Kidney (tissue), 14 donors: ENCODE results near the gene LMNTD2. TPM values are rescaled to one million over a fixed set of nuclear protein-coding genes. Genes with fewer than 3 reads are reported as not detected.

Source experiments
- DNase-seq, 5 donors: peaks; one replicate each; pipeline ENCODE4 v3.0.0-alpha.2; 2013 to 2020
- FAIRE-seq: peaks from 2 replicates; lab custom pipeline; 2012; peaks lifted over from hg19 to GRCh38; lab: Jason Lieb, UNC
- H3K27ac ChIP-seq, 2 donors: one replicate each; pipeline ENCODE4 v1.7.0; 2013; ENCODE audit warnings: low read depth in 2 of 2, low read length in 2 of 2, inconsistent platforms in 1 of 2
- H3K27me3 ChIP-seq: one replicate; pipeline ENCODE4 v1.7.1; 2013; ENCODE audit warnings: low read length, inconsistent platforms; ENCODE audit not compliant: control insufficient read depth, insufficient read depth
- H3K36me3 ChIP-seq, 3 donors: one replicate each; pipeline versions ENCODE4 v1.7.0 to v1.7.1; 2013; ENCODE audit warnings: low read length in 3 of 3, control low read depth in 1 of 3, inconsistent platforms in 1 of 3; ENCODE audit not compliant: insufficient read depth in 3 of 3, control insufficient read depth in 2 of 3
- H3K4me1 ChIP-seq, 3 donors: one replicate each; pipeline versions ENCODE4 v1.7.0 to v1.7.1; 2013; ENCODE audit warnings: low read length in 3 of 3, inconsistent platforms in 1 of 3, low read depth in 1 of 3; ENCODE audit not compliant: control insufficient read depth in 2 of 3, insufficient read depth in 2 of 3
- H3K4me3 ChIP-seq, 3 donors: one replicate each; pipeline versions ENCODE4 v1.7.0 to v1.8.1; 2013; ENCODE audit warnings: low read length in 3 of 3, control low read depth in 1 of 3, inconsistent platforms in 1 of 3
- H3K9ac ChIP-seq, 3 donors: one replicate each; pipeline versions ENCODE4 v1.7.0 to v1.7.1; 2013; ENCODE audit warnings: low read length in 3 of 3, control low read depth in 1 of 3, inconsistent platforms in 1 of 3
- H3K9me3 ChIP-seq, 3 donors: one replicate each; pipeline versions ENCODE4 v1.7.0 to v1.7.1; 2013; ENCODE audit warnings: low read length in 3 of 3, control low read depth in 1 of 3, inconsistent platforms in 1 of 3; ENCODE audit not compliant: control insufficient read depth in 2 of 3, insufficient read depth in 1 of 3
- intact Hi-C: fragments of 100-400 bp; cut with DNase I; formaldehyde crosslinking; loops from one replicate; pipeline ENCODE4 v1.11.1; 2022
- polyA plus RNA-seq: library from polyadenylated mRNA; stranded (reverse); fragments of 350-450 nt; fragmentation: Illumina TruSeq; extraction: RNeasy Lipid Tissue Mini Kit (QIAGEN cat#74804); gene quantifications from one replicate; pipeline ENCODE4 v1.2.3, GENCODE V29; 2014; ENCODE audit warnings: low read depth, low replicate concordance; ENCODE audit not compliant: insufficient read depth
- total RNA-seq: library from RNA; stranded (reverse); fragmentation: NEBNext Ultra II Directional; extraction: Animal tissue kit (Norgen Biotek cat#: 25700); gene quantifications from one replicate; pipeline ENCODE4 v1.2.1, GENCODE V29; 2021
- TF ChIP-seq, protein P1 (sequence below): IDR thresholded peaks from 3 replicates; pipeline ENCODE4 v1.5.1; 2012; ENCODE audit warnings: mild to moderate bottlenecking, moderate library complexity, borderline replicate concordance; ENCODE audit not compliant: insufficient read depth; ENCODE audit errors: extremely low read depth
- donor health status: control.
- donor health status: control.
- donor health status: control.
- donor health status: control.
- donor health status: control.
- donor health status: DM: yes; HTN: yes; CAD: no.
- donor health status: Normal renal cell carcinoma (clear cell type).

The LMNTD2 gene
- total and polyA plus RNA-seq, 2 donors from 2014 or later = 6.2 to 8.0 TPM

- H3K27ac ChIP-seq = no peak overlapping the region
- peaks cover 2 to 55% (median 27%) of the 10 kb centered on the region in 3 donors for H3K36me3 ChIP-seq
- peak in 1 of 5 donors; percentile 74 for DNase-seq
- peaks cover 0 to 2% (median 0%) of the 10 kb centered on the region in 3 donors for H3K4me1 ChIP-seq
- H3K4me3 ChIP-seq = no peak overlapping the region
- no peaks in the 10 kb centered on the region for H3K27me3 ChIP-seq
- no peak overlapping the region for H3K9ac ChIP-seq
- no peaks in the 10 kb centered on the region for H3K9me3 ChIP-seq
- no peak for FAIRE-seq
- TF ChIP-seq, protein P1, sequence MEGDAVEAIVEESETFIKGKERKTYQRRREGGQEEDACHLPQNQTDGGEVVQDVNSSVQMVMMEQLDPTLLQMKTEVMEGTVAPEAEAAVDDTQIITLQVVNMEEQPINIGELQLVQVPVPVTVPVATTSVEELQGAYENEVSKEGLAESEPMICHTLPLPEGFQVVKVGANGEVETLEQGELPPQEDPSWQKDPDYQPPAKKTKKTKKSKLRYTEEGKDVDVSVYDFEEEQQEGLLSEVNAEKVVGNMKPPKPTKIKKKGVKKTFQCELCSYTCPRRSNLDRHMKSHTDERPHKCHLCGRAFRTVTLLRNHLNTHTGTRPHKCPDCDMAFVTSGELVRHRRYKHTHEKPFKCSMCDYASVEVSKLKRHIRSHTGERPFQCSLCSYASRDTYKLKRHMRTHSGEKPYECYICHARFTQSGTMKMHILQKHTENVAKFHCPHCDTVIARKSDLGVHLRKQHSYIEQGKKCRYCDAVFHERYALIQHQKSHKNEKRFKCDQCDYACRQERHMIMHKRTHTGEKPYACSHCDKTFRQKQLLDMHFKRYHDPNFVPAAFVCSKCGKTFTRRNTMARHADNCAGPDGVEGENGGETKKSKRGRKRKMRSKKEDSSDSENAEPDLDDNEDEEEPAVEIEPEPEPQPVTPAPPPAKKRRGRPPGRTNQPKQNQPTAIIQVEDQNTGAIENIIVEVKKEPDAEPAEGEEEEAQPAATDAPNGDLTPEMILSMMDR = no peak
- intact Hi-C loops = no loop called here
Measured at GRCh38 chr11:606245-606644, 45.7 kb upstream of the LMNTD2 start.

GRCh38 chr11:605286-606129 lies 45.0 kb upstream of the LMNTD2 start:
- H3K36me3 ChIP-seq = peaks cover 2 to 48% (median 21%) of the 10 kb centered on the region in 3 donors
- no peak overlapping the region for H3K27ac ChIP-seq
- intact Hi-C loops = no loop called here

DNA sequence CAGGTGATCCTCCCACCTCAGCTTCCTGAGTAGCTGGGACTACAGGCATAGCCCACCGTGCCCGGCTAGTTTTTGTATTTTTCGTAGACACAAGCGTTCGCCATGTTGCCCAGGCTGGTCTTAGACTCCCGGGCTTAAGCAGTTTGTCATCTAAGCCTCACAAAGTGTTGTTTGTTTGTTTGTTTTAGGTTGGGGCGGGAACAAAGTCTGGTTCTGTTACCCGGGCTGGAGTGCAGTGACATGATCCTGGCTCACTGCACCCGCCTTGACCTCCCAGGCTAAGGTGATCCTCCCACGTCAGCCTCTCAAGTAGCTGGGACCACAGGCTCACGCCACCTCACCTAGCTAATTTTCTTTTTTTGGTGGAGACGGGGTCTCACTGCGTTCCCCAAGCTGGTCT lies 42.6 kb upstream of the LMNTD2 start:
- peaks cover 2 to 51% (median 25%) of the 10 kb centered on the region in 3 donors for H3K36me3 ChIP-seq
- peaks cover 0 to 2% (median 0%) of the 10 kb centered on the region in 3 donors for H3K4me1 ChIP-seq
- DNase-seq (no peak), FAIRE-seq (no peak)
- no peaks in the 10 kb centered on the region for H3K9me3 ChIP-seq
- TF ChIP-seq, protein P1 = no peak
- H3K27ac ChIP-seq = no peak overlapping the region
- H3K4me3 ChIP-seq = no peak overlapping the region
- no peaks in the 10 kb centered on the region for H3K27me3 ChIP-seq
- H3K9ac ChIP-seq = no peak overlapping the region
- intact Hi-C loops = no loop called here

More at GRCh38 chr11:605286-606129, 45.0 kb upstream of the LMNTD2 start:
- peaks cover 0 to 2% (median 0%) of the 10 kb centered on the region in 3 donors for H3K4me1 ChIP-seq
- TF ChIP-seq, protein P1 = no peak
- H3K9me3 ChIP-seq = no peaks in the 10 kb centered on the region
- H3K4me3 ChIP-seq = no peak overlapping the region
- FAIRE-seq = no peak
- no peaks in the 10 kb centered on the region for H3K27me3 ChIP-seq
- no peak overlapping the region for H3K9ac ChIP-seq
- DNase-seq = peak in 1 of 5 donors; percentile 73
